Stimulated activated CD4-positive, alpha-beta T cell treated with anti-CD3 and anti-CD28 coated beads, Interleukin-1b, Interleukin-23, amount 100 ng/mL, for 1 hour (primary cell): Measurements from ENCODE around the gene ARSJ.

Experiments
- DNase-seq, 2 donors: peaks; one replicate each; pipeline ENCODE4 v3.0.0-alpha.2; 2020; ENCODE audit warnings: low read depth in 2 of 2

ARSJ gene

DNA sequence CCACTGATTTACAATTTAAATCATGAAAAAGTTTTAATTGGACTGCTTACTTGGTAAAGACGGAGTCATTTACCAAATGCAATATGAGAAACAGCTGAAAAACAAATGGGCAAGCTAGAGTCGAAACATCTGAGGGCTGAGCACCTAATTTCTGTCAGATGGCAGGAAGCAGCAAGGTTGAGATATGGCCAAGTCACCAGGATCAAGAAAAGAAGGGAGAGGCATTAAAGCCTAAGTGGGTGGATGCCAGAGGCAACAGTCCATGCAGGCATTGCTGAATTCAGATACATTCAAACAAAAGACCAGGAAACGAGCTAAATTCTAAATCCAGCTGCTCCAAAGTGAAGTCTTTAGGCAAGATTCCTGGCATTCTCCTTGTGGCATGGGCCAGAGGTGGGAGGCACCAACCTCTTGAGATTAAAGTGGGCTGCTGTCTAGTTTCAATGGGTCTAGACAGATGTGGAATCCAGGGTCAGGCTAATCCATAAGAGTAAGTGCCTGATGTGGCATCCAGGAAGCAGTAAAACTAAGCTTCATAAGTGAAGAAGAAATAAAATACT is 8.0 kb upstream of the ARSJ start:
- DNase-seq: no peak

DNA sequence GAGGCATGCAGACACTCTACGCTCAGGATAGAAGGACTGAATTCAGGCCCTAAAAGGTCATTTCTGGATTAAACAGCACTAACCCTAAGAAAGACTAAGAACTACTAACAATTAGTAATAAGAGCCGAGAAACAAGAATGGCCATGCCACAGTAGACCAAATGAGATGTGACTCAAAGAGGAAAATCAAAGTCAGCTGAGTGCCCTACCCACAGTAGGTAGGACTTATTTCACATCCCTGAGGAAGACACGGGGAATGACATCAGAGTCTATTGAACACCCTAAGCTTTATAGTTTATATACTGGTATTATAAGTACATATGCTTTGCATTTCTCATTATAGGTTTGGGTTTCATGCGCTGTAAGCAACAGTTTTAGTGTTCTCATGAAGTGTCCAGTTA is 2.7 kb upstream of the ARSJ start:
- DNase-seq: no peak

DNA sequence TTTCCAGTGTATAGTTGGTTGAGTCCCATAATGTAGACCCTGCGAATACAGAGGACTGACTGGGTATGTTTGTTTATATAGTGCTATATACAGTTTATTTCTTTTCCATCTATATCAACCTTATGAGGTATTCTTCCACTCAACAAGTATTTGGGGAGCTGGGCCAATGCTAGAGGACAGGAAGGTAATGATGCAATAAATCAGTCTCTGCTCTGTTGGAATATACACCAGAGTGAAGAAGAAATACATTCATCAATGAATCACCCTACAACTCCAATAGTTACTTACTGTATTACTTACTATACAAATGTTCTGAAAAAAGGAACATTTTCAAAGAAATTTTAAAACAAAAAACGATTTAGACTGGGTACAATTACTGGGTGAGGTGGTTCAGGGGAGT is 2.1 kb upstream of the ARSJ start:
- no peak for DNase-seq

DNA sequence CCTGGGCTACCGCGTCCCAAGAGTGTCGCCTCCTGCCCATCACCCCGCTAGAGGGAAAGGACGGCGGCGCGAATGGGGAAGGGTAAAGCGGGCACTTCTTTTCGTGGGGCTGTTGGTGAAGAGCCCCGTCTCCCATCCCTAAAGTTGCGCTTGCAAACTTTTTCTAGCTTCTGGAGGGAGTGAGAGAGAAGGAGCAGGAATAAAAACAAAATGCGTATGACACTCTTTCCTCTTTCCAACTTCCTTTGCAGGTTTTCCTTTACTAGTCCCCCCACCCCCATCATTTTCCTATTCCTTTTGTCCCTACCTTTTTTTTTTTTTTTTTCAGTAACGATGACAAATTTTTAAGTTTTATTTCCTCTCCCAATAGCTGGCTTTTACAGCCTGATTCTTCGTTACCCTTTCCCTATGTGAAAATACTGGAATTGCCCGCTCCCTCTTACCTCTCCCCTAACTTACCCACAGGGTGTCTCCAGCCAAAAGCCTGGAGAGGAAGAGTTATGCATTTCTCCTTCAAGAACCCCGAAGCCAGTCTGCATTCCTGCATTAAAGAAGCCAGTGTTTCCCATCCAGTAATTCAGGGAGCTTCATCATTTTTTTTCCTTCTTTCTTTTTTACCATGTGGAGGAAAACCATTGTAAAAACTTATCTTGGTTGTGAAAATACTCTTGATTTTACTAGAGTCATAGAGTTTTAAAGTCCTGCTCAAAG is 613 bp upstream of the ARSJ start:
- DNase-seq: no peak

DNA sequence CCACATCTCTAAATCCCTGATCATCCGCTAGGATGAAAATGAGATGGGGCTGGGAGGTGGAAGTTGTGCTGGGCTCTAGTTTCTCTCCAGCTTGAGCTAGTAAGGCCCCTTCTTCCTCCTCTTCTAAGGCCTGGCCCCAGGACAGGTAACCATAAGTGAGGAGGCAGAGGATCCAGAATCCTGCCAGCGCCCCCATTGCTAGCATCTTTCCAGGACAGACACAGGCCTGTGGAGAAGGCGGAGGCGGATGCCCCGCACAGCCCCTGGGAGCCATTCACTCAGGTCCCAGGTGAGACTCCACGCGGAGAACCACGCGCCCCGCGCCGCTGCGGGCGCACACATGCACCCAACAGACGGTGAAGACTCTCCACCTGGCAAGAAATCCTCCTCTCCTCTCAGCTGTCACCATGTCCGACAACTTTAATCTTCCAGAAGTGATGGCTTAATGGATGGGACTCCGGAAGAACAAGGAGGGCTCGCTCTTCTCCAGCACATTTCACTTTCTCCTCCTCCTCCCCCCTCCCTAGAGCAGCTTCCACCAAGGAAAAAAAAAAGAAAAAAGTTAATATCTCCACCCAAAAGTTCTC is 793 bp downstream of the ARSJ start:
- DNase-seq: no peak

DNA sequence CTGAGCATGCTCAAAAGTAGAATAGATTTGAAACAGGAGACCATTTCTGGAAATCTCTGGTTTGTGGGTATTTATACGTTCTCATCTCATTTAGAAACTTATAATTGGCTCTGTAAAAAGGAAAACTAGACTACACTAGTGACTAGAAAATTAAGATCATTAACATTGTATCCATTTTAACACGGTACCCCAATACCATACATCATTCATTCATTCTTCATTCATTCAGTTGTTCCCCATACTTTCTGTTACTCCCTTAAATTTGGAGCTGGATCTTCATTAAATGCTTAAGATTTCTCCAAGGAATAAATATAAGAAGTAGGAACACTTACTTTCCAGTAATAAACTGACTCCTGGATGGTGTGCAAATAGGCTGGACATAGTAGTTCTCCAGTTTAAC is 1.3 kb downstream of the ARSJ start:
- DNase-seq: no peak

DNA sequence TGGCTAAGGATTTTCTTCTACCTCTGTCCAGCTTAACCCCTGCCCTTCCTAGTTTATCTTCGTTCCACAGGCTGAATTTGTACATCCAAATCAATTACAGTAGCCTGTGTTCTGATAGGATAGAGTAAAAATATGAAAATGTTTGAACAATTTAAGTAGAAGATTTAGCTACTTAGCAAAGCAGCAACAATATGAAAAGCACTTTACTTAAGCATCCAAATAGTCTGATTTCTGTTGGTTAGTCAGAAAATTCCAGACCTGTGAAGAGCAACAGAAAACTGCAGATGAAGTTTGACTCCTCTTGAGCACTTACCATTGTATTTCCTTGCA is 2.0 kb downstream of the ARSJ start:
- DNase-seq: no peak

DNA sequence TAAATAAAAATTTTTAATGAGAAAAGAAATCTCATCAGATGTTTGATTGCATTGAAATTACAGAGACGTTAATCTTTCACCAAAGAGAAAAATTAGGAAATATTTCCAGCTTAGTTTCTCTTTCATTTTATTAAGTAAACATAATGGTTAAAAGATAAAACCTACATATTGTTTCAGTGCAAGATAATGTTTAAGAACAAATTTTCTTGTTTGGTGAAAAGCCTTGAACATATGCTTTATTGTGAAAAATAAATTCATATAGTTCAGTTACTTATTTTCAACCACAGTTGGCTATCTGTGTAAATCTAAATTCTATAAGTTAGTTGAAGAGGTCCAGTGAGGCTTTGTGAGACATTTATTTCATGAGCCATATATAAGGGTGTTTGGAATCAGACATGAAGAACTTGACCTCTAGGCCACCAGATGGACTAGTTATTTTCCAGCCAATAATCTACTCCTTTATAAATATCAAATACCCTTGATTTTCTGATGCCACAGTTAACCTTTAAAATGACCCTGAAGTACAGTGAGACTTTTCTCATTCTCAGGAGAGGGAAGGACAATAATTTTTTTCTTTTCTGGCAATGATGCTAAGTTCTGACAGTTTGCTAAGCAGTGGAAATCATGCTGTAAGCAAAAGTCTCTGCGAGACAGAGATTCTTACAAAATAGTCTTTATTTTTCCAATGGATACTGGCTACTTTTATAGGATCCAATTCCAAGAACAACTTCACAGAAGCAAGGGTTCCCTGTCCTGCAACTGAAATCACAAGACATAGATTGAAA is 2.5 kb downstream of the ARSJ start:
- no peak for DNase-seq

DNA sequence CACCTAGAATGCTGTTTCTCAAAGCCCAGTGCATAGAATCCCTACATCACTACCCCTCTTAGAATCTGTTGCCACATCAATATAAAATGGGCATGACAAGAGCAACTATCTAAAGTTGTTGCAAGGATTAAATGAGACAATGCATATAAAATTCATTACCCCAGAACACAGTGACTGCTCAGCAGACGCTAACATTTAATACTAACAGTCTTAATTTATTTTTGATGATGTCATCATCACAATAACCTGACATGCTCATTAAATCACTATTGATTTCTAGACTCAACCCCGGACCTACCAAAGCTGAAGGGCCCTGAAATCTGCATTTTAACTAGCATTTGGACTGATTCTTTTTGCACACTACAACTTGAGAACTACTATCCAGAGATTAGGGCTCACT is 3.9 kb downstream of the ARSJ start:
- DNase-seq: no peak

DNA sequence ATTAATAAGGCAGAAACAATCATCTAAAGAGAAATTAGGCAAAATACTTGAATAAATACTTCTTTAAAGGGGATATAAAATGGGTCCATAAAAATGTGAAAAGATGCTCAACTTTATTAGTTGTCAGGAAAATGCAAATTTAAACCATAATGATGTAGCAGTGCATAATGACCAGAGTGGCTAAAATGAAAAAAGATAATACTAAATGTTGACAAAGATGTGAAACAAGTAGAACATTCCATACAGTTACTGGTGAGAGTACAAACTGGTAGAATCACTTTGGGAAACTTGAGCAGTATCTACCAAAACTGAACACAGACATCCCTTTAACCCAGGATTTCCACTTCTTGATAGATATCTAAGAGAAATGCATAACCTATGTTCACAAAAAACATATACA is 5.0 kb downstream of the ARSJ start:
- DNase-seq: no peak

DNA sequence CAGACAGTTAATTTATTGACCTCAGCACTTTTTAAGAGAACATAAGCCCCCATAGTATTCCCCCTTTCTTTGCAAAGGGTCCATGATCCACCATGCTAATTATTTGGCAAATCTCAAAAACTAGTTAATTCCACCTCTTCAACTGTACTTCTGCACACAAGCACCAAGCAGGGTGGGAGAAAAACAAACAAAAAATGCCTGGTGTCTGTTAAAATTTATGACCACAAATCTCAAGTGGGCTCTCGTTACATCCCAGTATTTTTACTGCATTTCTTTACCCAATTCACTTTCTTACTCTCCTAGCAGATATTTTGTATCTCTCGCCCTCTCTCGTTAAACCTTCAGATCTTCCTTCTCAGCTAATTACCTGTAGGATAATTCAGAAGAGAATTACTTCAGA is 6.1 kb downstream of the ARSJ start:
- DNase-seq: no peak

DNA sequence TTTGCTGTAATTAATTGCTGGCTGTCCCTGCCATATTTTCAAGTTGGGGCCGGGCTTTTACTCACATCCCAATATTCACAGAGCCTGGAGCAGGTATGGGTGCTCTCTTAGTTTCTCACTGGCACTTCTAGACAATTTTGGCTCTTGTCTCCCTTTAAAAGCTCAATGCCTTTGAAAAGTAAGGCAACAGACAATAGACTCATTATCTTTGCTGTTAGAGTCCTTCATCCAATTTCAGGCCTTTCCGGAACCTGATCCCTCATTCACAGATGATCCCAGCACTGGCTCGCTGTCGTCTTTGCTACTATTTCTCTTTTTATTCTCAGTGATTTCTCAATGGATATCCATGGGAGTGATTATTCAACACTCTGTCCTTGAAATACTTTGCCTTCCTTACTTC is 6.7 kb downstream of the ARSJ start:
- no peak for DNase-seq

DNA sequence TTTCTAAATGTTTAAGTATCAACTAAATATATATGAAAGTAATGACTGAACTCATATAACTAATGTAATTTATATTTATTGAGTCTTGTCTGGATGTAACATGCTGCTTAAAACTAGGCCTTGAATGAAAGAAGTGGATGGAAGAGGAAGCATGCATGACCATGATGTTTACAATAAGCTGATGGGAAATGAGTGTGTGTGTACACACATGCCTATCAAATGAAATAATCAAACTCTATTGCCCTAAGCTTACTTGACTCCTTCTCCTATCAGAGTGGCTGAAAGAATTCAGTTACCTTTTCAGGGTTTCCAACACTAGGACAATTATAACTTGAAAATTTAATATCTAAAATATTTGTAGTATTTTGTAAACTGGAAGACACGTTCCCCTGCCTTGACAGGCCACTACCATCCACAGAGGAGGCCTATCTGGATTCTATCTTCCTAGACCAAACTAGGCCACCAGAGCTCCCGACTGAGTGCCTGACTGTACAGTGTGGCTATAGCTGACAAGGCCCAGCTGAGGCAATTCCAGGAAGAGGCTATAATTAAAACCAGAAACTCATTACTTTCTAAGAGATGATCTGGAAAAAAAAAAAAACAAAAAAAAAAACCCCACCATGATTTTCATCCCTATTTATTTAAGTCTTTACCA is 7.6 kb downstream of the ARSJ start:
- DNase-seq: no peak

DNA sequence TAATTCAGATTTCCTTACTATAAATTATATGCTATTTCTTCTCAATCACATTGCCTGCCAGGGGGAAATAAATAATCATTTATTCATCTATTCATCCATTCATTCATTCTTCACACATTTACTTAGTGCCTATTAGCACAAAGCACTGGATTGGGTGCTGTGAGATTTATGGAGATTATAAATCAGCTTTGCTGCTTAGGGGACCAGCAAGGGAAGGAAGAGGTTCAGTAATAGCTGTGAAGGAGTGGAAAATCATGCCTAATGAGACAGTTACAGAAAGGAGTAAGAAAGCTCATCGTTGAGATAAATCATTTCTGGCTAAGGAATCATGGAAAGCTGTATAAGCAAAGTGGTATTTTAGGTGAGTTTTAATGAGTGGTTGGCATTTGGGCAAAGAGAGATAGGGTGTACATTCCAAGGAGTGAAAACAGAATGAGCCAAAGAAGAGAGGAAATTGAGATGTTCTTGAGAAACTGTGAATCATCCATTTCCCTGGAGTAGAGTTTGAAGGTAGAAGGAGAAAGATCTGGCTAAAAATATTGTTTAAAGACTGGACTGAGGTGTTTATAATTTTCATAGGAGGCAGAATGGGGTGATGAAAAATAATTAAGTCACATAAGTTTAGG is 9.6 kb downstream of the ARSJ start:
- DNase-seq: no peak

DNA sequence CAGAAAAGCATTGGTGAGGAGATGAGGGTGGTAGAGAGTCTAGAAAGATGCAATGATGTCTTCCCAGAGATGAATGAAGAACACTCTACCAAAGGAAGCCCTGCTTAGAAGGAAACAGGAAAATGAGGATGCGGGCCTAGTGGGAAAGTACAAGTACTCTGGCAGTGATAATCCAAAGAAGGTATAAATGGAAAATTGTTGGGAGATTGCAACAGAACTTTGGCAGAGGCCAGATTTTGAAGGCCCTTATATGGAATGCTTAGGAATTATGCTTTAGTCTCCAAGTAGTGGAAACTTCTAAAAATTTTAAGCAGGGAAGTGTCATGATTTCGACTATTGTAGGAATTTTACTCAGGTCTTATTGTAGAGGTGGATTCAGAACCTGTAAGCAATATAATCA is 11.0 kb downstream of the ARSJ start:
- no peak for DNase-seq

DNA sequence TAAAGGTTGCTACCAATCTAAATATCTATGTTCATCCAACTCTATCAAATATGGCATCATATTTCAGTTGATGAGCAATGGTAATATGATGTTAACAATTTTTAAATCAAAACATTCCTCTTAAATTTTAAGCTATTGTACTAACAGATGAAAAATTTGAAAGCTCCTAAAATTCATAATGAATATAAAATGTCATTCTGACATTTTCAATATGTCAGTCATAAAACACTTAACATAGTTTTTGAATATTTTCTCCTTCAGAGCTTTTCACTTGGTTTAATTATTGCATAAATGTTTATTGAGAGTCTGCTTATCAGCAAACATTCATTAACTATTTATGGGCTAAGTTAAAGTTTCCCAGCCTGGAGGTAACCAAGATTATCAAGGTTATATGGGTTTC is 11.8 kb downstream of the ARSJ start:
- DNase-seq: no peak

DNA sequence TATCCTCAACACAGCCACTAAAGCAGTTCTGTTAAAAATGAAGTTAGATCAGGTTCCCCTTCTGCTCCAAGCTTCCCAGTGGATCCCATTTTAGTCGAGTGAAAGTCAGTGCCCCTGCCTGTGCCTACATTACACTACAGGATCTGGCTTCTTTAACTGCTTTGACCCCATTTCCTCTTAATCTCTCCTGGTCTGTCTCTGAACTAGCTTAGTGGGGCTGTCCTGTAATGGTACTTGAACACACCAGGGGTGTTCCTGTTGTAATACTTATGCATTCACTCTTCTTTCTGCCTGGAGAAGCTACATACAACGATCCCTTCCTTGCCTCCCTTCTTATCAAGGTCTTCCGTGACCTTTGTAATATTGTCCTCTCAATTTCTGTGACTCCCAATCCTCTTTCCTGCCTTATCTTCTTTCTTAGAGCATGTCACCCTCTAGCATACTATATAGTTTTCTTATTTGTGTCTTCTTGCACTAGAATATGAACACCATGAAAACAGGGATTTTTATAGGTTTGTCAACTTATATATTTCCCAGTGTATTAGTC is 16.7 kb downstream of the ARSJ start:
- DNase-seq: no peak

DNA sequence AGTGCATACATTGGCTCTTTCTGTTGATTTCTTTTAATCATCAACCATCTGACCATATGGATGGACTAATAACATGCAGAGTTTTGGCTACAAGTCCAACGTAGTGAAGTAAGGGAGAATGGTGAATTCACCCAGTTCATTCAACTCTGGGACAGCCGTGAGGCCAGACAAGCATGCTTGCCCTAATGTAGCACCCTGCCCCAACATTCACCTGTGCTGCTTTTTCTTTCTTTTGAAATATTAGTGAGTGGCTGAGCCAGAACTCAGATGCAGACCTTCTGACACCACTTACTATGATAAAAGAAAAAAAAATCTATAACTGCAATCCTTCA is 17.5 kb downstream of the ARSJ start:
- DNase-seq: no peak

DNA sequence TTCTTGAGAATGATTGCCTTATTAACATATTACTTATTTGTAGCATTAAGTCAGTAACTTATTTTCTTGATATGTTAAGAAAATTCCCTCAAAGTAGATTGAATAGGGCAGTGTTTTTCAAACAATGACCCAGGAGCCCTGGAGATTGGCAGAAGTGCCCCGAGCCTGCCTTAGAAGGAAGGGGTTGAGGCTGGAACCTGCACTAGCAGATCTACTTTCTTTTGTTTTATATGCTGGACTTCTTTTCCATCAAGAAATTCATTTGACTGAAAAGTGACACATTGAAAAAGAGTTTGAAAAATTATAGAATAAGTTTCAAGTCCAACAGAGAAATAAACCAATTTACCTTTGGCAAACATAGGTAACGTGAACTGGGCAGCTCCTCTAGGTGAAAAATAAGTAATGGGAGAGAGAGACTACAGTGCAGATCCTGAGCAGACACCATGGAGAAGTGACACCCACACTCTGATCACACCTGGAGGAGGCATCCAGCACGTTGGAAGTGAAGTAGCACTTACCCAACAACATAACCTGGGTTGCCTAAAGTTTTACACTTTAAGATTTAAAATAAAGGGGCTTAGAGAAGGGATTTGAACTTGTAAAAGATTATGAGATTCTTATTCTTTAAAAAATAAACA is 18.6 kb downstream of the ARSJ start:
- no peak for DNase-seq

DNA sequence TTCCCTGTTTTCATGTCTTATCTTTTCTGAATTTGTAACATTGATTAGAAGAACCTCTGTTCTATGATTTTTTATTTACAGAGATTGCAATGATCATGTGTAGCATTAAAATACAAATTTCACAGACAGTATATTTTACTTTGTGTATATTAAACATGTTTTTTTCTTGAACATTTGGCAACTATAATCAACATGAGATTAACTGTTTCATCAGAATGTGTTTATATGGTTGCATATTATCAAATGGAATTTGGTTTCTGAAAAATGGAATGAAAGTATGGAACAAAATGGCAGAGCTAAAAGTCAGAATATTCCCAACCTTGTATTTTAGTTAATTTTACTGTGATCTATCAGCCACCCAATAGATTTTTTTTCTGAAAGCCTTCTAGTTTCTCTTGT is 19.9 kb downstream of the ARSJ start:
- DNase-seq: no peak

DNA sequence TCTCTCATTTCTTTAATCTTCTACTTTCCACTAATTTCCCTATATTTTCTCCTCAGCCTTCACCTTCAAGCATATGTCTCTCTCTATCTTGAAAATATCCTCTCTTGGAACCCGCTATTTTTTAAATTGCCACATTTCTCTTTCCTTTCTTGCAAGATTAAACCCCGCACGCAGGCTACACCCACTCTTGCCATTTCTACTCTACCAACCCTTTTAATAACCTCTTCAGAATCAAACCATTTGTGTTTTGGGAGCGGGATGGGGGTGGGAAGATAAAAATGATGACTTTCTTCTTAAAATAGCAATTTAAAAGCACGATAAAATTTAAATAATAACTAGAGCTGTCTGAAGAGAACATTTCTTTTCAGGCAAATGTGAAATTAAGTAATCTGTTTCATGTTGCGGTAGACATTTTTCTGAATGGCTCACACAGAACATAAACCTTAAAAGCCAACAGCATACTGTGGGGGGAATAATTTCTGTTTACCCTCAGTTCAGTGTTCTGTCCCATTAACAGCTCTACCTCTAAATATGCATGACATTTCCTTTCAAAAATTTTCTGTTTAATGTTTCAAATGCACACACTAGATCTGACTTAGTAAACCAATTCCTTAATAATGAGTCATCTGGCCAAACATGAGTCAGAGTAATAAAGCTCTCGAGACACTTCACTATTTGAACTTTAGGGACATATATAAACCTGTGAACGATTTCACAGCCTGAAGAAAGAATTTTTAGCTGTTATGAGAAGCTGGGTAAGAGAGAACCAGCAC is 20.5 kb downstream of the ARSJ start:
- no peak for DNase-seq
